Testis (tissue), 2 donors: ENCODE results near the gene DPH2.

Source experiments
- POLR2A ChIP-seq: fragments of 450-650 bp; IDR thresholded peaks from one replicate; pipeline ENCODE4 v1.6.1; 2017; ENCODE audit warnings: antibody characterized with exemption, mild to moderate bottlenecking, moderate library complexity
- TF ChIP-seq, protein P1 (sequence below), 3 experiments: fragments of 450-650 bp in 2 of 3; fragments of 200-600 bp in 1 of 3; sonication (generic) in 1 of 3; IDR thresholded peaks; one replicate each; pipeline ENCODE4 v1.5.1; 2016 to 2019; ENCODE audit warnings: antibody characterized with exemption in 3 of 3, mild to moderate bottlenecking in 2 of 3, moderate library complexity in 1 of 3

DNA sequence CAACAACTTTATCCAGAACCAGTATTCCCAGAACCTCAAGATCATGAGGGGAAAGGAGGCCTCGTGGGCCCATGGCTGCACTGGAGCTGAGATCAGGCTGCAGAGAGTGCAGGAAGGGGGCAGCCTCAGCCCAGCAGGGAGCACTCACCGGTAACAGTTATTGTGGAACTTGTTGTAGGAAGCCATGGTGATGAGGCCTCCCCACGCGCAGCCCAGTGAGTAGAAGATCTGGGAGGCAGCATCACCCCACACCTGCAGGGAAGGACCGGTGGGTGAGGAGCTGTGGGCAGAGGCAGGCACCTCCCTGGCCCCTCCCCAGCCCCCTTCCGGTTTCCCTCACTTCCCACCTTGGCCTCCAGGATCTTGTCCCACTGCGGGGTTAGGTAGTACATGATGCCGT is 32.4 kb downstream of the DPH2 start:
- TF ChIP-seq, protein P1, sequence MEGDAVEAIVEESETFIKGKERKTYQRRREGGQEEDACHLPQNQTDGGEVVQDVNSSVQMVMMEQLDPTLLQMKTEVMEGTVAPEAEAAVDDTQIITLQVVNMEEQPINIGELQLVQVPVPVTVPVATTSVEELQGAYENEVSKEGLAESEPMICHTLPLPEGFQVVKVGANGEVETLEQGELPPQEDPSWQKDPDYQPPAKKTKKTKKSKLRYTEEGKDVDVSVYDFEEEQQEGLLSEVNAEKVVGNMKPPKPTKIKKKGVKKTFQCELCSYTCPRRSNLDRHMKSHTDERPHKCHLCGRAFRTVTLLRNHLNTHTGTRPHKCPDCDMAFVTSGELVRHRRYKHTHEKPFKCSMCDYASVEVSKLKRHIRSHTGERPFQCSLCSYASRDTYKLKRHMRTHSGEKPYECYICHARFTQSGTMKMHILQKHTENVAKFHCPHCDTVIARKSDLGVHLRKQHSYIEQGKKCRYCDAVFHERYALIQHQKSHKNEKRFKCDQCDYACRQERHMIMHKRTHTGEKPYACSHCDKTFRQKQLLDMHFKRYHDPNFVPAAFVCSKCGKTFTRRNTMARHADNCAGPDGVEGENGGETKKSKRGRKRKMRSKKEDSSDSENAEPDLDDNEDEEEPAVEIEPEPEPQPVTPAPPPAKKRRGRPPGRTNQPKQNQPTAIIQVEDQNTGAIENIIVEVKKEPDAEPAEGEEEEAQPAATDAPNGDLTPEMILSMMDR (IDR thresholded peaks at IDR 0.05) = no peak
- no peak for TF ChIP-seq POLR2A
